A549 (cell line): ENCODE results near the gene PCDHGA6. TPM values are rescaled to one million over a fixed set of nuclear protein-coding genes. Genes with fewer than 3 reads are reported as not detected.
"Not testable (repeated sequence)": the region's sequence is repeated elsewhere in the genome, so short reads cannot be mapped to it uniquely, and the experiment has no call there.

Experiments used
- ATAC-seq, 2 experiments: fragments of 200-7000 bp in 1 of 2; fragments of >200 bp in 1 of 2; cut with Nextera tagmentation in 1 of 2; cut with Tn5 transposase in 1 of 2; 3 replicates each; pipeline versions ENCODE4 v1.8.0 to v1.9.1; 2018 to 2020; ENCODE audit warnings: mild to moderate bottlenecking in 1 of 2, moderate library complexity in 1 of 2
- CTCF ChIA-PET: fragments of 300-600 bp; sonication (Branson Sonifier 250); formaldehyde crosslinking; extraction: SDS; loops from one replicate; lab custom pipeline; 2021; ENCODE audit warnings: antibody characterized with exemption, inconsistent platforms; lab: Yijun Ruan, JAX
- POLR2A ChIA-PET: fragments of 350-600 bp; formaldehyde crosslinking; extraction: SDS; loops from one replicate; lab custom pipeline; 2021; ENCODE audit warnings: antibody characterized with exemption, inconsistent platforms; lab: Yijun Ruan, JAX
- DNase-seq, 2 experiments: peaks; one replicate each; pipeline versions ENCODE4 v3.0.0 to v3.0.0-alpha.2; 2011 to 2016; ENCODE audit warnings: low read depth in 1 of 2, low spot score in 1 of 2
- FAIRE-seq: peaks from 2 replicates; lab custom pipeline; 2011; peaks lifted over from hg19 to GRCh38; lab: Jason Lieb, UNC
- H3K27ac ChIP-seq, 2 experiments: fragments of >200 bp; sonication (Bioruptor Twin); formaldehyde crosslinking; 3 replicates each; pipeline ENCODE4 v1.5.1; 2016 to 2017
- H3K4me1 ChIP-seq: fragments of >200 bp; sonication (Bioruptor Twin); formaldehyde crosslinking; 3 replicates; pipeline ENCODE4 v1.6.1; 2016
- H3K4me2 ChIP-seq: fragments of >200 bp; sonication (Bioruptor Twin); formaldehyde crosslinking; 3 replicates; pipeline ENCODE4 v1.6.1; 2016
- H3K4me3 ChIP-seq: fragments of >200 bp; sonication (Bioruptor Twin); formaldehyde crosslinking; 3 replicates; pipeline ENCODE4 v1.5.1; 2016
- H3K9me3 ChIP-seq: fragments of >200 bp; sonication (Bioruptor Twin); formaldehyde crosslinking; 3 replicates; pipeline ENCODE4 v1.6.1; 2016
- HDAC2 ChIP-seq: fragments of 200-600 bp; sonication (generic); IDR thresholded peaks from 2 replicates; pipeline ENCODE4 v1.6.1; 2016
- POLR2A ChIP-seq: IDR thresholded peaks from 2 replicates; pipeline ENCODE4 v1.6.1; 2012; ENCODE audit warnings: mild to moderate bottlenecking, low read length
- RAD21 ChIP-seq, 2 experiments: fragments of >200 bp in 1 of 2; sonication (Bioruptor Twin) in 1 of 2; formaldehyde crosslinking in 1 of 2; IDR thresholded peaks in 1 of 2; conservative IDR thresholded peaks in 1 of 2; 2 replicates in 1 of 2; 3 replicates in 1 of 2; pipeline ENCODE4 v1.6.1; 2012 to 2018; ENCODE audit warnings: inconsistent platforms in 1 of 2
- SMC3 ChIP-seq: fragments of >200 bp; sonication (Bioruptor Twin); formaldehyde crosslinking; IDR thresholded peaks from 3 replicates; pipeline ENCODE4 v1.6.1; 2018; ENCODE audit warnings: inconsistent platforms
- WGBS: methylation state at CpG from one replicate; pipeline ENCODE4 v1.1.6; 2017; ENCODE audit errors: missing lambda C conversion rate; 5-methylcytosine and 5-hydroxymethylcytosine counted together
- polyA plus RNA-seq, 4 experiments: library from polyadenylated mRNA; depleted of rRNA in 3 of 4; stranded (reverse); fragments of >200 nt; fragmentation: RNase III in 1 of 4; extraction: RNeasy Plus Mini Kit Qiagen cat#74134 plus additional on column Dnase treatment in 1 of 4; gene quantifications; 2 replicates in 3 of 4; 3 replicates in 1 of 4; pipeline ENCODE4 v1.2.3, GENCODE V29; 2011 to 2017
- TF ChIP-seq, protein P1 (sequence below): fragments of 250-450 bp; sonication (Bioruptor Pico); IDR thresholded peaks from 2 replicates; pipeline ENCODE4 v1.5.0; 2021; ENCODE audit warnings: mild to moderate bottlenecking, moderate library complexity, borderline replicate concordance
- TF ChIP-seq, protein P2 (sequence below): fragments of 150-350 bp; IDR thresholded peaks from 2 replicates; pipeline ENCODE4 v1.6.1; 2014; ENCODE audit warnings: low read depth, mild to moderate bottlenecking, low read length
- TF ChIP-seq, protein P3 (sequence below): fragments of >200 bp; sonication (Bioruptor Twin); formaldehyde crosslinking; IDR thresholded peaks from 3 replicates; pipeline ENCODE4 v1.5.1; 2016

Gene PCDHGA6
- polyA plus RNA-seq, 2 of the 4 experiments (the other 2 are of a cell fraction), result 0.23 to 1.0 TPM

DNA sequence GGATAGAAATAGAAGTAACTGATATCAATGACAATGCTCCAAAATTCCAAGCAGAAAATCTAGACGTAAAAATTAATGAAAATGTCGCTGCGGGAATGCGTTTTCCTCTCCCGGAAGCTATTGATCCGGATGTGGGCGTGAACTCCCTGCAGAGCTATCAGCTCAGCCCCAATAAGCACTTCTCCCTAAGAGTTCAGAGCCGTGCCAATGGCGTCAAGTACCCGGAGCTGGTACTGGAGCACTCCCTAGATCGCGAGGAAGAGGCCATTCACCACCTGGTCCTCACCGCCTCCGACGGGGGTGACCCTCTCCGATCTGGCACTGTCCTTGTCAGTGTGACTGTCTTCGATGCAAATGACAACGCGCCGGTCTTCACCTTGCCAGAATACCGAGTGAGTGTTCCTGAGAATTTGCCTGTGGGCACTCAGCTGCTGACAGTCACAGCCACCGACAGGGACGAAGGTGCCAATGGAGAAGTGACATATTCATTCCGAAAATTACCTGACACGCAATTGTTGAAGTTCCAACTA is 39.9 kb downstream of the PCDHGA6 start (continued):
- TF ChIP-seq, protein P1, sequence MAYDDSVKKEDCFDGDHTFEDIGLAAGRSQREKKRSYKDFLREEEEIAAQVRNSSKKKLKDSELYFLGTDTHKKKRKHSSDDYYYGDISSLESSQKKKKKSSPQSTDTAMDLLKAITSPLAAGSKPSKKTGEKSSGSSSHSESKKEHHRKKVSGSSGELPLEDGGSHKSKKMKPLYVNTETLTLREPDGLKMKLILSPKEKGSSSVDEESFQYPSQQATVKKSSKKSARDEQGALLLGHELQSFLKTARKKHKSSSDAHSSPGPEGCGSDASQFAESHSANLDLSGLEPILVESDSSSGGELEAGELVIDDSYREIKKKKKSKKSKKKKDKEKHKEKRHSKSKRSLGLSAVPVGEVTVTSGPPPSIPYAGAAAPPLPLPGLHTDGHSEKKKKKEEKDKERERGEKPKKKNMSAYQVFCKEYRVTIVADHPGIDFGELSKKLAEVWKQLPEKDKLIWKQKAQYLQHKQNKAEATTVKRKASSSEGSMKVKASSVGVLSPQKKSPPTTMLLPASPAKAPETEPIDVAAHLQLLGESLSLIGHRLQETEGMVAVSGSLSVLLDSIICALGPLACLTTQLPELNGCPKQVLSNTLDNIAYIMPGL, result no peak
- TF ChIP-seq POLR2A (no peak), HDAC2 (no peak)
- TF ChIP-seq, protein P2, sequence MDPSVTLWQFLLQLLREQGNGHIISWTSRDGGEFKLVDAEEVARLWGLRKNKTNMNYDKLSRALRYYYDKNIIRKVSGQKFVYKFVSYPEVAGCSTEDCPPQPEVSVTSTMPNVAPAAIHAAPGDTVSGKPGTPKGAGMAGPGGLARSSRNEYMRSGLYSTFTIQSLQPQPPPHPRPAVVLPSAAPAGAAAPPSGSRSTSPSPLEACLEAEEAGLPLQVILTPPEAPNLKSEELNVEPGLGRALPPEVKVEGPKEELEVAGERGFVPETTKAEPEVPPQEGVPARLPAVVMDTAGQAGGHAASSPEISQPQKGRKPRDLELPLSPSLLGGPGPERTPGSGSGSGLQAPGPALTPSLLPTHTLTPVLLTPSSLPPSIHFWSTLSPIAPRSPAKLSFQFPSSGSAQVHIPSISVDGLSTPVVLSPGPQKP, result no peak

DNA sequence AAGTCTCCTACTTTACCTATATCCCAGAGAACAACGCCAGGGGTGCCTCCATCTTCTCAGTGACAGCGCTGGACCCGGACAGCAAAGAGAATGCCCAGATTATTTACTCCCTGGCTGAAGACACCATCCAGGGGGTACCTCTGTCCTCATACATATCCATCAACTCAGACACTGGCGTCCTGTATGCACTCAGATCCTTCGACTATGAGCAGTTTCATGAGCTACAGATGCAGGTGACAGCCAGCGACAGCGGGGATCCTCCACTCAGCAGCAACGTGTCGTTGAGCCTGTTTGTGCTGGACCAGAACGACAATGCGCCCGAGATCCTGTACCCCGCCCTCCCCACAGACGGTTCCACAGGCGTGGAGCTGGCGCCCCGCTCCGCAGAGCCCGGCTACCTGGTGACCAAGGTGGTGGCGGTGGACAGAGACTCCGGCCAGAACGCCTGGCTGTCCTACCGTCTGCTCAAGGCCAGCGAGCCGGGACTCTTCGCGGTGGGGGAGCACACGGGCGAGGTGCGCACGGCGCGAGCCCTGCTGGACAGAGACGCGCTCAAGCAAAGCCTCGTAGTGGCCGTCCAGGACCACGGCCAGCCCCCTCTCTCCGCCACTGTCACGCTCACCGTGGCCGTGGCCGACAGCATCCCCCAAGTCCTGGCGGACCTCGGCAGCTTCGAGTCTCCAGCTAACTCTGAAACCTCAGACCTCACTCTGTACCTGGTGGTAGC is 41.0 kb downstream of the PCDHGA6 start:
- H3K27ac ChIP-seq, POLR2A ChIA-PET, H3K4me2 ChIP-seq, H3K4me1 ChIP-seq, H3K4me3 ChIP-seq, ATAC-seq, DNase-seq, FAIRE-seq: not testable (repeated sequence)
- H3K9me3 ChIP-seq, result peaks cover 38% of the 10 kb centered on the region
- WGBS, result 75% methylated on average over 27 of the region's 46 CpGs
- CTCF ChIA-PET, result interaction anchor here (0.8 kb wide), 2 partner anchors 108 to 593 kb away, joined by 3 read pairs; partner anchors contain the start of gene PCDHA5

DNA sequence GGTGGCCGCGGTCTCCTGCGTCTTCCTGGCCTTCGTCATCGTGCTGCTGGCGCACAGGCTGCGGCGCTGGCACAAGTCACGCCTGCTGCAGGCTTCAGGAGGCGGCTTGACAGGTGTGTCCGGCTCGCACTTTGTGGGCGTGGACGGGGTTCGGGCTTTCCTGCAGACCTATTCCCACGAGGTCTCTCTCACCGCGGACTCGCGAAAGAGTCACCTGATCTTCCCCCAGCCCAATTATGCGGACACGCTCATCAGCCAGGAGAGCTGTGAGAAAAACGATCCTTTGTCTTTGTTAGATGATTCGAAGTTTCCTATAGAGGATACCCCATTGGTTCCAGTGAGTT is 41.6 kb downstream of the PCDHGA6 start:
- H3K27ac ChIP-seq, CTCF ChIA-PET, ATAC-seq, POLR2A ChIA-PET, H3K4me3 ChIP-seq, FAIRE-seq, H3K4me2 ChIP-seq, H3K4me1 ChIP-seq, DNase-seq: not testable (repeated sequence)
- WGBS, result 72% methylated on average over 21 of the region's 24 CpGs
- H3K9me3 ChIP-seq, result peaks cover 40% of the 10 kb centered on the region

DNA sequence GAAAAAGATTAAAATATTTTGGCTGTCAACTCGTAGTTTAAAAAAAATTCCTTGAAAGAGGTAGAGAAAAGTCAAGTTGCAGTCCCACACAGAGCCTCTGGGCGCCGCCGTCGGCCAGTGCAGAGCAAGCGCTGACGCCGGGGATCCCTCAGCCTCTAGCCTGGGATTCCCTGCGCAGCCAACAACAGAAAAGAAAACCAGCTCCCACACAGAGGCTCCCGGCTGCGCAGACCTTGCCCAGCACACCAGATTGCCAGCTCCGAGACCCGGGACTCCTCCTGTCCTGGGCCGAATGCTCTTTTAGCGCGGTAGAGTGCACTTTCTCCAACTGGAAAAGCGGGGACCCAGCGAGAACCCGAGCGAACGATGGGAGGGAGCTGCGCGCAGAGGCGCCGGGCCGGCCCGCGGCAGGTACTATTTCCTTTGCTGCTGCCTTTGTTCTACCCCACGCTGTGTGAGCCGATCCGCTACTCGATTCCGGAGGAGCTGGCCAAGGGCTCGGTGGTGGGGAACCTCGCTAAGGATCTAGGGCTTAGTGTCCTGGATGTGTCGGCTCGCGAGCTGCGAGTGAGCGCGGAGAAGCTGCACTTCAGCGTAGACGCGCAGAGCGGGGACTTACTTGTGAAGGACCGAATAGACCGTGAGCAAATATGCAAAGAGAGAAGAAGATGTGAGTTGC is 43.9 kb downstream of the PCDHGA6 start, which contains the start of gene PCDHGB7:
Gene PCDHGB7, plus strand, starts transcription at position 184 of the 679 bp plus-strand sequence. Its CDS starts 183 bp downstream, at position 367.
- DNase-seq (peak; percentile 28 to 58), ATAC-seq (peak; percentile 78 to 96; a peak in 5 of 6 replicates)
- H3K4me1 ChIP-seq, FAIRE-seq, POLR2A ChIA-PET, H3K4me3 ChIP-seq, H3K27ac ChIP-seq: not testable (repeated sequence)
- WGBS, result 57% methylated on average over 34 of the region's 47 CpGs
- TF ChIP-seq SMC3 (0 out of 3 replicates have a peak, but pooled peaks have one; percentile 11), RAD21 (conservative IDR thresholded peaks at IDR 0.05 in 1 of 2, IDR thresholded peaks at IDR 0.05 in 1 of 2) (peak; percentile 50 to 71)
- TF ChIP-seq, protein P3, sequence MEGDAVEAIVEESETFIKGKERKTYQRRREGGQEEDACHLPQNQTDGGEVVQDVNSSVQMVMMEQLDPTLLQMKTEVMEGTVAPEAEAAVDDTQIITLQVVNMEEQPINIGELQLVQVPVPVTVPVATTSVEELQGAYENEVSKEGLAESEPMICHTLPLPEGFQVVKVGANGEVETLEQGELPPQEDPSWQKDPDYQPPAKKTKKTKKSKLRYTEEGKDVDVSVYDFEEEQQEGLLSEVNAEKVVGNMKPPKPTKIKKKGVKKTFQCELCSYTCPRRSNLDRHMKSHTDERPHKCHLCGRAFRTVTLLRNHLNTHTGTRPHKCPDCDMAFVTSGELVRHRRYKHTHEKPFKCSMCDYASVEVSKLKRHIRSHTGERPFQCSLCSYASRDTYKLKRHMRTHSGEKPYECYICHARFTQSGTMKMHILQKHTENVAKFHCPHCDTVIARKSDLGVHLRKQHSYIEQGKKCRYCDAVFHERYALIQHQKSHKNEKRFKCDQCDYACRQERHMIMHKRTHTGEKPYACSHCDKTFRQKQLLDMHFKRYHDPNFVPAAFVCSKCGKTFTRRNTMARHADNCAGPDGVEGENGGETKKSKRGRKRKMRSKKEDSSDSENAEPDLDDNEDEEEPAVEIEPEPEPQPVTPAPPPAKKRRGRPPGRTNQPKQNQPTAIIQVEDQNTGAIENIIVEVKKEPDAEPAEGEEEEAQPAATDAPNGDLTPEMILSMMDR, result peak; percentile 31; the same call in 2 of the 3 replicates
- H3K9me3 ChIP-seq, result peaks cover 49% of the 10 kb centered on the region
- CTCF ChIA-PET, result interaction anchor here (0.6 to 2.4 kb wide), 13 partner anchors 9 to 147 kb away, joined by 3 to 13 read pairs (median 4); partner anchors contain the start of genes PCDHGB3 and PCDHGB6
- peak within 1 kb of the TSS; percentile 39; the same call in 2 of the 3 replicates for H3K4me2 ChIP-seq
